ENCODE data around the gene FGF18. TPM values are rescaled to one million over a fixed set of nuclear protein-coding genes. Genes with fewer than 3 reads are reported as not detected.

FGF18 gene
- total RNA-seq, 1 donor from 2014 or later, result 0.06 TPM

GRCh38 chr5:171433352-171433698, 13.9 kb downstream of the FGF18 start:
- Mint-ChIP-seq H3K4me3 (peak overlapping the region; percentile 35), H3K27ac (peak overlapping the region; percentile 60), H3K4me1 (peaks cover 23% of the 10 kb centered on the region), H3K9me3 (no peaks in the 10 kb centered on the region), H3K27me3 (ENCODE audit: insufficient read depth, low read depth) (peaks cover 11% of the 10 kb centered on the region), H3K36me3 (no peaks in the 10 kb centered on the region)
- H3K9me3 ChIP-seq (ENCODE audit: low read depth), result no peaks in the 10 kb centered on the region
- H2AFZ ChIP-seq (replicated peaks), result no peak overlapping the region
- H4K20me1 ChIP-seq (ENCODE audit: low read depth), result no peaks in the 10 kb centered on the region
- no peak overlapping the region for H3K4me3 ChIP-seq
- H3K27ac ChIP-seq, result no peak overlapping the region
- no peaks in the 10 kb centered on the region for H3K79me2 ChIP-seq (ENCODE audit: low read depth)
- H3F3A ChIP-seq (ENCODE audit: low read depth), result no peaks in the 10 kb centered on the region
- no peak overlapping the region for H3K4me2 ChIP-seq
- peaks cover 13% of the 10 kb centered on the region for H3K4me1 ChIP-seq
- H3K27me3 ChIP-seq, result no peaks in the 10 kb centered on the region
- no peaks in the 10 kb centered on the region for H3K36me3 ChIP-seq
- DNase-seq (ENCODE audit: low spot score), result no peak
- no peak overlapping the region for H3K9ac ChIP-seq
- TF ChIP-seq EZH2 (IDR thresholded peaks at IDR 0.05), result no peak
- no peak for TF ChIP-seq CTCF (IDR thresholded peaks at IDR 0.05)
- no peak for TF ChIP-seq EZH2phosphoT487 (IDR thresholded peaks at IDR 0.05)

- Histone ChIP-seq H3K27ac (no peak overlapping the region), H3K79me2 (ENCODE audit: low read depth) (no peaks in the 10 kb centered on the region), H2AFZ (replicated peaks) (no peak overlapping the region), H4K20me1 (ENCODE audit: low read depth) (no peaks in the 10 kb centered on the region), H3K4me3 (no peak overlapping the region), H3K4me1 (peaks cover 13% of the 10 kb centered on the region), H3K4me2 (no peak overlapping the region), H3K9me3 (ENCODE audit: low read depth) (no peaks in the 10 kb centered on the region), H3F3A (ENCODE audit: low read depth) (no peaks in the 10 kb centered on the region), H3K36me3 (no peaks in the 10 kb centered on the region), H3K27me3 (no peaks in the 10 kb centered on the region), H3K9ac (no peak overlapping the region)
- peaks cover 7% of the 10 kb centered on the region for H3K27me3 Mint-ChIP-seq (ENCODE audit: insufficient read depth, low read depth)
- TF ChIP-seq CTCF (IDR thresholded peaks at IDR 0.05) (no peak), EZH2phosphoT487 (IDR thresholded peaks at IDR 0.05) (no peak), EZH2 (IDR thresholded peaks at IDR 0.05) (no peak)
- peaks cover 24% of the 10 kb centered on the region for H3K4me1 Mint-ChIP-seq
- H3K9me3 Mint-ChIP-seq, result no peaks in the 10 kb centered on the region
- H3K27ac Mint-ChIP-seq, result no peak overlapping the region
- no peak for DNase-seq (ENCODE audit: low spot score)
- H3K4me3 Mint-ChIP-seq, result no peak overlapping the region
- H3K36me3 Mint-ChIP-seq, result no peaks in the 10 kb centered on the region
Measured at GRCh38 chr5:171433982-171434676, 14.7 kb downstream of the FGF18 start.

GRCh38 chr5:171434874-171435273, 15.4 kb downstream of the FGF18 start:
- Histone ChIP-seq H3K4me3 (no peak overlapping the region), H3K27ac (no peak overlapping the region), H4K20me1 (ENCODE audit: low read depth) (no peaks in the 10 kb centered on the region), H3K4me1 (peaks cover 13% of the 10 kb centered on the region), H3K36me3 (no peaks in the 10 kb centered on the region), H3K9ac (no peak overlapping the region), H3K9me3 (ENCODE audit: low read depth) (no peaks in the 10 kb centered on the region), H3K4me2 (no peak overlapping the region), H3F3A (ENCODE audit: low read depth) (no peaks in the 10 kb centered on the region), H3K79me2 (ENCODE audit: low read depth) (no peaks in the 10 kb centered on the region), H3K27me3 (no peaks in the 10 kb centered on the region), H2AFZ (replicated peaks) (no peak overlapping the region)
- no peaks in the 10 kb centered on the region for H3K36me3 Mint-ChIP-seq
- peaks cover 10% of the 10 kb centered on the region for H3K27me3 Mint-ChIP-seq (ENCODE audit: insufficient read depth, low read depth)
- TF ChIP-seq CTCF (IDR thresholded peaks at IDR 0.05) (no peak), EZH2phosphoT487 (IDR thresholded peaks at IDR 0.05) (no peak)
- H3K9me3 Mint-ChIP-seq, result no peaks in the 10 kb centered on the region
- peak overlapping the region; percentile 57 for H3K27ac Mint-ChIP-seq
- no peak for DNase-seq (ENCODE audit: low spot score)
- peaks cover 26% of the 10 kb centered on the region for H3K4me1 Mint-ChIP-seq
- no peak overlapping the region for H3K4me3 Mint-ChIP-seq

Measured in neural progenitor cell (in vitro differentiated cells).